Measurements from ENCODE around the gene MYLK4. TPM values are rescaled to one million over a fixed set of nuclear protein-coding genes. Genes with fewer than 3 reads are reported as not detected.

The MYLK4 gene
- total and polyA plus RNA-seq, 2 of the 13 experiments (the other 11 are each of a cell fraction or from before 2014, with no cell fraction given) = 0.26 to 0.29 TPM

DNA sequence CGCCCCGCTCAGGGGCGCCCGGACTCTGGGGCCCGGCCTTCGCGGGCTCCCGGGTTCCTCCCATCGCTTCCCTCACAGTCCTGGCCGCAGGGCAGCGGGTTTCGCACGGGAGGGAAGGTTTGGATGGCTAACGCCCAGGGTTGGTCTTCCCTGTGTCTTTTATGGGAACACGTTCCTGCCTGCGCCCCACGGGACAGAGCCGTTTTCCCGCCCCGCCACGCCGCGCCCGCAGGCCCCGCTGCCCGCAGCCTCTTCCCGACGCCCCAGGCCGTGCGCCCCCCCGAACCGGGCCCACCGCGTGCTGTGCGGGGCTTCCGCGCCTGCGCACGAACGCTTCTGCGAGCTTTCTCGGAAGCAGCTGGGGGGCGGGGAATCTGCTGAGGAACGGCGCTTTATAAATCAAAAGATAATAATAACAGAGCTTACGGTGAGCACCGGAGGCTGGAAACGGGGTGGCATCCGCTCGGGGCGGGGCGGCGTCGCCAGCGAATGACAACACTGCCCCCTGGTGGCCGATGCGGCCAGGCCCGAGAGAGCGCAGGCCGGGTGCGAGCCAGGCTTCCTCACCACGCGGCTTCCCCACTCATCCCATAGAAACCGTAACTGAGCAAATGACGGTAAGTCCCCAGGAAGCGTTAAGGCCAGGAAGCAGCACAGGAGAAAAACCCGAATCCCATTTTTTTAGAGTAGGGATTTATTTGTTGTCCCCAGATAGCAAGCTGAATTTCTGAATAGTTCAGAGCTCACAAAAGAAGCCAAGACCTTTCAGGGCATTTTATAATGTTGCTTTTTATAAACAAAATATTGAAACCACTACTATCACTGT is 116.4 kb downstream of the MYLK4 start (continued):
- TF ChIP-seq, protein P1, sequence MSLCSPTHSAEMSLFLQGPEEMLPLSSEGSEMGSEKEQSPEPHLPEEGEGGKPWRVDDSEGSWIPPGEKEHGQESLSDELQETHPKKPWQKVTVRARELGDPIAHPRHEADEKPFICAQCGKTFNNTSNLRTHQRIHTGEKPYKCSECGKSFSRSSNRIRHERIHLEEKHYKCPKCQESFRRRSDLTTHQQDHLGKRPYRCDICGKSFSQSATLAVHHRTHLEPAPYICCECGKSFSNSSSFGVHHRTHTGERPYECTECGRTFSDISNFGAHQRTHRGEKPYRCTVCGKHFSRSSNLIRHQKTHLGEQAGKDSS (CRISPR knock-in tag; IDR thresholded peaks at IDR 0.05; ENCODE audit: borderline replicate concordance, low read depth) = peak; percentile 87; the same call in 1 of the 2 replicates
- TF ChIP-seq SPEN (CRISPR knock-in tag; IDR thresholded peaks at IDR 0.05; ENCODE audit: low read depth) = peak; percentile 64
- 0 out of 2 replicates have a peak, but pooled peaks have one; percentile 30 for TF ChIP-seq ZNF160 (CRISPR knock-in tag; IDR thresholded peaks at IDR 0.05)
- no peak for TF ChIP-seq ZNF383 (CRISPR knock-in tag; IDR thresholded peaks at IDR 0.05; ENCODE audit: borderline replicate concordance)
- TF ChIP-seq, protein P2, sequence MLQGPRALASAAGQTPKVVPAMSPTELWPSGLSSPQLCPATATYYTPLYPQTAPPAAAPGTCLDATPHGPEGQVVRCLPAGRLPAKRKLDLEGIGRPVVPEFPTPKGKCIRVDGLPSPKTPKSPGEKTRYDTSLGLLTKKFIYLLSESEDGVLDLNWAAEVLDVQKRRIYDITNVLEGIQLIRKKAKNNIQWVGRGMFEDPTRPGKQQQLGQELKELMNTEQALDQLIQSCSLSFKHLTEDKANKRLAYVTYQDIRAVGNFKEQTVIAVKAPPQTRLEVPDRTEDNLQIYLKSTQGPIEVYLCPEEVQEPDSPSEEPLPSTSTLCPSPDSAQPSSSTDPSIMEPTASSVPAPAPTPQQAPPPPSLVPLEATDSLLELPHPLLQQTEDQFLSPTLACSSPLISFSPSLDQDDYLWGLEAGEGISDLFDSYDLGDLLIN (CRISPR knock-in tag; IDR thresholded peaks at IDR 0.05; ENCODE audit: borderline replicate concordance) = 0 out of 2 replicates have a peak, but pooled peaks have one; percentile 58
- TF ChIP-seq ZNF609 (CRISPR knock-in tag; IDR thresholded peaks at IDR 0.05; ENCODE audit: borderline replicate concordance) = no peak
- TF ChIP-seq, protein P3, sequence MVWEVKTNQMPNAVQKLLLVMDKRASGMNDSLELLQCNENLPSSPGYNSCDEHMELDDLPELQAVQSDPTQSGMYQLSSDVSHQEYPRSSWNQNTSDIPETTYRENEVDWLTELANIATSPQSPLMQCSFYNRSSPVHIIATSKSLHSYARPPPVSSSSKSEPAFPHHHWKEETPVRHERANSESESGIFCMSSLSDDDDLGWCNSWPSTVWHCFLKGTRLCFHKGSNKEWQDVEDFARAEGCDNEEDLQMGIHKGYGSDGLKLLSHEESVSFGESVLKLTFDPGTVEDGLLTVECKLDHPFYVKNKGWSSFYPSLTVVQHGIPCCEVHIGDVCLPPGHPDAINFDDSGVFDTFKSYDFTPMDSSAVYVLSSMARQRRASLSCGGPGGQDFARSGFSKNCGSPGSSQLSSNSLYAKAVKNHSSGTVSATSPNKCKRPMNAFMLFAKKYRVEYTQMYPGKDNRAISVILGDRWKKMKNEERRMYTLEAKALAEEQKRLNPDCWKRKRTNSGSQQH (CRISPR knock-in tag; IDR thresholded peaks at IDR 0.05; ENCODE audit: low read depth) = peak; percentile 88
- TF ChIP-seq ZNF562 (CRISPR knock-in tag; IDR thresholded peaks at IDR 0.05; ENCODE audit: borderline replicate concordance) = no peak
- TF ChIP-seq ZNF766 (CRISPR knock-in tag; IDR thresholded peaks at IDR 0.05; ENCODE audit: borderline replicate concordance) = peak; percentile 73; the same call in 1 of the 2 replicates
- peak; percentile 61 for TF ChIP-seq POGK (CRISPR knock-in tag; conservative IDR thresholded peaks at IDR 0.05)
- TF ChIP-seq LRRFIP1 (CRISPR knock-in tag; conservative IDR thresholded peaks at IDR 0.05) = no peak
- TF ChIP-seq ZNF232 (CRISPR knock-in tag; IDR thresholded peaks at IDR 0.05; ENCODE audit: borderline replicate concordance) = peak; percentile 50; the same call in 1 of the 2 replicates
- 0 out of 2 replicates have a peak, but pooled peaks have one; percentile 35 for TF ChIP-seq ZNF33B (CRISPR knock-in tag; IDR thresholded peaks at IDR 0.05)

All from HepG2 (cell line).